SU-DHL-6 (cell line): ENCODE data around the gene TRMU.

Experiments
- H2AFZ ChIP-seq: fragments of 200-600 bp; sonication (generic); 2 replicates; pipeline ENCODE4 v1.6.1; 2014; ENCODE audit warnings: low read depth, mild to moderate bottlenecking, moderate library complexity, mixed read lengths, antibody characterized with exemption, low read length; ENCODE audit not compliant: severe bottlenecking
- H3F3A ChIP-seq: fragments of 200-600 bp; shearing (Covaris generic); 2 replicates; pipeline ENCODE4 v1.6.0; 2016; ENCODE audit warnings: antibody characterized with exemption, mild to moderate bottlenecking; ENCODE audit not compliant: insufficient read depth
- H3K27ac ChIP-seq: fragments of 200-600 bp; sonication (generic); 2 replicates; pipeline ENCODE4 v1.5.1; 2016; ENCODE audit warnings: low read depth, mild to moderate bottlenecking, low read length, moderate library complexity, mixed read lengths
- H3K27me3 ChIP-seq: fragments of 200-600 bp; sonication (generic), shearing (Covaris generic); 2 replicates; pipeline ENCODE4 v1.6.0; 2014; ENCODE audit warnings: mild to moderate bottlenecking, low read length
- H3K36me3 ChIP-seq: fragments of 200-600 bp; sonication (generic); 2 replicates; pipeline ENCODE4 v1.6.1; 2014; ENCODE audit warnings: mild to moderate bottlenecking, low read length, mixed read lengths
- H3K4me2 ChIP-seq: fragments of 300-600, 200-600 bp; shearing (Covaris generic), sonication (generic); 2 replicates; pipeline ENCODE4 v1.6.0; 2014; ENCODE audit warnings: low read length, low read depth, mild to moderate bottlenecking; ENCODE audit not compliant: poor library complexity, severe bottlenecking
- H3K4me3 ChIP-seq: fragments of 200-600 bp; sonication (generic); 2 replicates; pipeline ENCODE4 v1.5.1; 2014; ENCODE audit warnings: antibody characterized with exemption, low read length, mild to moderate bottlenecking, mixed read lengths; ENCODE audit not compliant: insufficient read depth, poor library complexity, severe bottlenecking
- H3K79me2 ChIP-seq: fragments of 200-600 bp; sonication (generic); 2 replicates; pipeline ENCODE4 v1.6.1; 2014; ENCODE audit warnings: mild to moderate bottlenecking, low read length, moderate library complexity; ENCODE audit not compliant: insufficient read depth
- H3K9ac ChIP-seq: fragments of 200-600 bp; sonication (generic); 2 replicates; pipeline ENCODE4 v1.7.0; 2014; ENCODE audit warnings: mild to moderate bottlenecking, low read length
- H3K9me2 ChIP-seq: fragments of 200-600 bp; sonication (generic); replicated peaks from 2 replicates; pipeline ENCODE4 v1.6.1; 2014; ENCODE audit warnings: low read length; ENCODE audit not compliant: insufficient read depth
- H3K9me3 ChIP-seq: fragments of 200-600 bp; sonication (generic); 2 replicates; pipeline ENCODE4 v1.6.1; 2014; ENCODE audit warnings: low read length, mixed read lengths; ENCODE audit not compliant: insufficient read depth
- H4K20me1 ChIP-seq: fragments of 200-600 bp; sonication (generic); 2 replicates; pipeline ENCODE4 v1.6.1; 2014; ENCODE audit warnings: low read depth, mild to moderate bottlenecking, antibody characterized with exemption, low read length, moderate library complexity, mixed read lengths
- EZH2phosphoT487 ChIP-seq: fragments of 200-600 bp; sonication (generic), shearing (Covaris generic); conservative IDR thresholded peaks from 2 replicates; pipeline ENCODE4 v1.6.1; 2018; ENCODE audit warnings: mild to moderate bottlenecking, antibody characterized with exemption, low read length, moderate library complexity, mixed read lengths
- TF ChIP-seq, protein P1 (sequence below): fragments of 200-600 bp; sonication (generic); IDR thresholded peaks from one replicate; pipeline ENCODE4 v1.5.1; 2017; ENCODE audit warnings: antibody characterized with exemption, mild to moderate bottlenecking, low read length, moderate library complexity; ENCODE audit not compliant: insufficient read depth, poor library complexity, severe bottlenecking

The TRMU gene

DNA sequence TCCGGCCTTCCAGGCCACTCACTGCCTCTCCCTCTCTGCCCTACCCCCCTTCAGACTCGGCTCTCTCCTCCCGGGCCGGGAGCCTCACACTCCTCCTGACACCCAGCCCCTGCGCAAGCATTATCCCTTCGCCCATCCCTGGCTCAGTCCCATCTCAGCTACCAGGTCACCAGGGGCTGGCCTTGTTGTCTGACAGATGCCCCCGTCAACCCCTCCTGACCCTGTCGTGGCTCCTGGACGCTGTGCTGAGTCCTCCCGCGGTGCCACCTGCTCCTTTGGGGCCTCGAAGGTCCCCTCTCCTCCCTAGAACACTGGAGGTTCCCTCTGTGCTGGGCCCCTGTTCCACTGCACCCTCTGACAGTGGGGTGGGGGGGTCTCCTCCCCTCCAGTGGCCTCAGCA, 32.9 kb downstream of the TRMU start:
- no peak overlapping the region for H3K9ac ChIP-seq
- H3K4me2 ChIP-seq, result no peak overlapping the region
- no peak overlapping the region for H2AFZ ChIP-seq
- H3K79me2 ChIP-seq, result no peaks in the 10 kb centered on the region
- no peaks in the 10 kb centered on the region for H4K20me1 ChIP-seq
- H3K27me3 ChIP-seq, result no peaks in the 10 kb centered on the region
- H3K27ac ChIP-seq, result no peak overlapping the region
- H3K4me3 ChIP-seq, result no peak overlapping the region
- H3F3A ChIP-seq, result no peaks in the 10 kb centered on the region
- no peaks in the 10 kb centered on the region for H3K9me2 ChIP-seq
- no peaks in the 10 kb centered on the region for H3K9me3 ChIP-seq
- TF ChIP-seq, protein P1, sequence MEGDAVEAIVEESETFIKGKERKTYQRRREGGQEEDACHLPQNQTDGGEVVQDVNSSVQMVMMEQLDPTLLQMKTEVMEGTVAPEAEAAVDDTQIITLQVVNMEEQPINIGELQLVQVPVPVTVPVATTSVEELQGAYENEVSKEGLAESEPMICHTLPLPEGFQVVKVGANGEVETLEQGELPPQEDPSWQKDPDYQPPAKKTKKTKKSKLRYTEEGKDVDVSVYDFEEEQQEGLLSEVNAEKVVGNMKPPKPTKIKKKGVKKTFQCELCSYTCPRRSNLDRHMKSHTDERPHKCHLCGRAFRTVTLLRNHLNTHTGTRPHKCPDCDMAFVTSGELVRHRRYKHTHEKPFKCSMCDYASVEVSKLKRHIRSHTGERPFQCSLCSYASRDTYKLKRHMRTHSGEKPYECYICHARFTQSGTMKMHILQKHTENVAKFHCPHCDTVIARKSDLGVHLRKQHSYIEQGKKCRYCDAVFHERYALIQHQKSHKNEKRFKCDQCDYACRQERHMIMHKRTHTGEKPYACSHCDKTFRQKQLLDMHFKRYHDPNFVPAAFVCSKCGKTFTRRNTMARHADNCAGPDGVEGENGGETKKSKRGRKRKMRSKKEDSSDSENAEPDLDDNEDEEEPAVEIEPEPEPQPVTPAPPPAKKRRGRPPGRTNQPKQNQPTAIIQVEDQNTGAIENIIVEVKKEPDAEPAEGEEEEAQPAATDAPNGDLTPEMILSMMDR, result no peak
- TF ChIP-seq EZH2phosphoT487, result no peak
- no peaks in the 10 kb centered on the region for H3K36me3 ChIP-seq

DNA sequence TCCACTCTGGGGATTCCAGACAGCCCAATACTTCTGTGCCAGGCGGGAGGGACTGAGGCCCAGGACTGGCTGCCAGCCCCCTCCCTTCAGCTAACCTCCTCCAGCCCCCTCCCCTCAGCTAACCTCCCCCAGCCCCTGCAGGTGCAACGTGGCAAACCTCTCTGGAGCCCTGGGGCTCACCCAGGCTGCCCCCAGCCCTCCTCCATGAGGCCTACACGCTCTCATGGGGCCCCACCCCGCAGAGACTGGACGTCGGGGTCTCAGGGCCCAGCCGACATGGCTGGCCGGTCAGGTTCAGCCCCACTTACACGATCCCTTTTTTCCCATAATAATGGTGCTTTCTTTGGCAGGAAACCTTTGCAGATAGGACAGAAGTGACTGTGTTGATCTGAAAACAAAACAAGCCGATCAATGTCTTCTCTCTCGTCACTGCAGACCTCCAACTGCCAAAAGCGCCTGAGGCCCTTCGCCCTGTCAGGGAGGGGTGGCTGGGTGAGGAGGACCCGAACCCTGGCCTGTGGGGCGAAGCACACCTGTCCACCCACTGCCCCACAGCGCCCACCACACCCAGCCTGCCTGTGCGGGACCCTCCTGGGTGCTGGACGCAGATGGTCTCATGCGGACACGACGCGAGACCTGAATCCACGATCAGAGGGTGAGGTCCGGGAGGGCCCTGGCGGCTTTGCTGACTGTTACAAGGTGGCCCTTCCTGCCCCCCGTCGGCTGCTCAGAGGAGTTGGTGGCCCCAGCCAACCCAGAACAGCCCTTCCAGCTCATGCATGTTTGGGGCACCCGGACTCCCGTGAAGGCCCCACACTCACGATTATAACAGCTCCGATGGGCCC, 33.6 kb downstream of the TRMU start:
- TF ChIP-seq, protein P1, result no peak
- no peak for TF ChIP-seq EZH2phosphoT487
- Histone ChIP-seq H3K27me3 (no peaks in the 10 kb centered on the region), H3K4me3 (no peak overlapping the region), H3K36me3 (no peaks in the 10 kb centered on the region), H3K4me2 (no peak overlapping the region), H3K79me2 (no peaks in the 10 kb centered on the region), H4K20me1 (no peaks in the 10 kb centered on the region), H2AFZ (no peak overlapping the region), H3K9me2 (no peaks in the 10 kb centered on the region), H3K27ac (no peak overlapping the region), H3K9me3 (no peaks in the 10 kb centered on the region), H3K9ac (no peak overlapping the region), H3F3A (no peaks in the 10 kb centered on the region)

DNA sequence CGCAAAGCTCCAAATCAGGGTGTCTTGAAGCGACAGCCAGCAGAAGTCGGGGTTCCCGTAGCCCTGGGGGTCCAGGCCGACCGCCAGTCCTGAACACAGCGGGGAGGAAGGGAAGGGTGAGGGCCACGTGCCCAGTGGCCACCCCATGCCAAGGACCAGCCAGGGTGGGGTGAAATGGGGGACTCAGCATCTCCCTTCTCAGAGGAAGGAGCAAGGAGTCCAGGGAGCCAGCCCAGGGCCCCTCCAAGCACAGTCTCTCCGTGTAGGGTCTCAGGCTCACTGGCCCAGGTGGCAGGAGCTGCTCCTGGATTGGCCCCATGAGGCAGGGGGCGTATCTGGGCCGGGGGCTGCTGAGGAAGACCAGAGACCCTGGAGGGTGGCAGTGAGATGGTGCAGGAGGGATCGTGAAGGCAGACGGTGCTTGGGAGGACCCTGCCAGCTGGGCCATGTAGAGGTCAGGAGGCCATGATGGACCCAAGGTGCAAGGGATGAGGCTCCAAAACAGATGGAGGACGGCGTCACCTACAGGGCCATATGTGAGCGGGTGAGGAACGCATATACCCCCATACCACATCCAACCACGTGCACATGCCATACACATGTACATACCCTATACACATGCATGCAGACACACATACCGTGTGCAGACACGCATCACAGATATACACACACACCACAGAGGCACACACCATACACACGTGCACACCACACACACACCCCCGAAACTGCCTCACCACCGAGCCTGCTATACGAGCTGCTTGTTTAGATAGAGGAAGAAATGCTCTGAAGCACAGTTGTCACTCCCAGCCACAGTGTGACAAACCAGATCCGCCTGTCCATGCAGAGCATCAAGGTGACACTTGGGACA, 34.4 kb downstream of the TRMU start:
- Histone ChIP-seq H3K79me2 (no peaks in the 10 kb centered on the region), H3K27me3 (no peaks in the 10 kb centered on the region), H3K9me3 (no peaks in the 10 kb centered on the region), H3K4me3 (no peak overlapping the region), H3F3A (no peaks in the 10 kb centered on the region), H3K9ac (no peak overlapping the region), H2AFZ (no peak overlapping the region), H4K20me1 (no peaks in the 10 kb centered on the region), H3K27ac (no peak overlapping the region), H3K4me2 (no peak overlapping the region), H3K36me3 (no peaks in the 10 kb centered on the region), H3K9me2 (no peaks in the 10 kb centered on the region)
- TF ChIP-seq, protein P1, result no peak
- no peak for TF ChIP-seq EZH2phosphoT487
